Measurements from ENCODE around the gene DGLUCY. TPM values are rescaled to one million over a fixed set of nuclear protein-coding genes. Genes with fewer than 3 reads are reported as not detected.
"Not testable (repeated sequence)": the region's sequence is repeated elsewhere in the genome, so short reads cannot be mapped to it uniquely, and the experiment has no call there.

The DGLUCY gene
- total RNA-seq, 8 experiments from 2014 or later: 15.1 to 116 (median 33.6) TPM

DNA sequence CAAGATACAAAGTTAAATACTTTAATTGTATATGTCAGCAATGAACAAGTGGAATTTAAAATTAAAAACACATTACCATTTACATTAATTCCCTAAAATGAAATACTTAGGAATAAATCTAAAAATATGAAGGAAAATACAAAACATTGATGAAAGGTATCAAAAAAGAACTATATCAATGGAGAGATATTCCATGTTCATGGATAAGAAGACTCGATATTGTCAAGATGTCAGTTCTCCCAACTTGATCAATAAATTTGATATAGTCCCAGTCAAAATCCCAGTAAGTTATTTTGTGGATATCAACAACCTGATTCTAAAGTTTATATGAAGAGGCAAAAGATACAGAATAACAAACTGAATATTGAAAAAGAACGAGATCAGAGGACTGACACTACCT, 97.1 kb downstream of the DGLUCY start:
- no peak overlapping the region for H3K4me3 ChIP-seq
- no peaks in the 10 kb centered on the region for H3K4me1 ChIP-seq (replicated peaks in 1 of 2)
- ATAC-seq (replicated peaks in 6 of 8): no peak
- in situ Hi-C loops (cut with MboI; ENCODE audit: low pct_unique_long_range_greater_than_20kb in 2 of 9, low sequenced_read_pairs in 9 of 9, unreplicated experiment in 9 of 9): no loop called here
- H3K27ac ChIP-seq: no peak overlapping the region
- 43 to 100% (median 100%) methylated on average over 1 to 2 of the region's 2 CpGs; no CpG with 5 or more reads in 1 of the 10 experiments for WGBS, 10 experiments

DNA sequence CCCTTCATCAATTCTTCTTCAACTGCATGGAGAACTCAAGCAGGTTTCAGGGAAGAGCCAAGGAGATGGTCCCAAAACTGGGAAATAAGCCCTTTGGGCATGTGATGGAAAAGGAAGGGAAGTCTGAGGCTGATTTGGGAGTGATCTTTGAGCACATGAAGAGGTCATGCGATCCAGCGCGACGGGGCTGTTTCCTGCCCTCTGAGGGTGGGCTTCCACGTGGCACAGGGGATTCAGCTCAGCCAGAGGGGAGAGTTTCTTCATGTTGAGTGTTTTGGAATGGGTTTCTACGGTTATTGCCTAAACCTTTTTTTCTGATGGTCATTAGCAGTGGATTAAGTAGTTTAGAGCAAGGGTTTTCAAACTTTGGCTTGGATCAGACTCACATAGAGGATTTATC, 100.4 kb downstream of the DGLUCY start:
- no peak for ATAC-seq (replicated peaks in 6 of 8)
- in situ Hi-C loops (cut with MboI; ENCODE audit: low pct_unique_long_range_greater_than_20kb in 2 of 9, low sequenced_read_pairs in 9 of 9, unreplicated experiment in 9 of 9): no loop called here
- no peaks in the 10 kb centered on the region for H3K4me1 ChIP-seq (replicated peaks in 1 of 2)
- H3K27ac ChIP-seq: no peak overlapping the region
- H3K4me3 ChIP-seq: no peak overlapping the region
- 76 to 100% (median 91%) methylated on average over 2 to 6 of the region's 6 CpGs; no CpG with 5 or more reads in 4 of the 10 experiments for WGBS, 10 experiments

DNA sequence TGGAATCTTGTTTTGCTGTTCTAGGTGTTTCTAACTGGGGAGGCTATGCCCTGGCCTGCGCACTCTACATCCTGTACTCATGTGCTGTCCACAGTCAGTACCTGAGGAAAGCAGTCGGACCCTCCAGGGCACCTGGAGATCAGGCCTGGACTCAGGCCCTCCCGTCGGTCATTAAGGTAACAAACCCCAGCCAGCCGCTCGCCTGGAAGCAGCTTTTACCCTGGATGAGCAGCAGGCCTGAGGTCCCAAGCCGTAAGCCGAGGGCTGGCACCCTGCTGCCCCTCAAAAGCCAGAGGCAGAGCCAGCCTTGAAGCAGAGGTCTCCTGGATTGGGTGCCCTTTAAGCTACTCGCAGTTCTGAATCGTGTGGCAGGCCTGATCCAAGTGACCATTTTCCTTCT, 101.5 kb downstream of the DGLUCY start:
- no peak overlapping the region for H3K4me3 ChIP-seq
- no peaks in the 10 kb centered on the region for H3K4me1 ChIP-seq (replicated peaks in 1 of 2)
- H3K27ac ChIP-seq: no peak overlapping the region
- no peak for ATAC-seq (replicated peaks in 6 of 8)
- in situ Hi-C loops (cut with MboI; ENCODE audit: low pct_unique_long_range_greater_than_20kb in 2 of 9, low sequenced_read_pairs in 9 of 9, unreplicated experiment in 9 of 9): no loop called here
- WGBS, 10 experiments: 80 to 100% (median 100%) methylated on average over 1 to 8 of the region's 10 CpGs; no CpG with 5 or more reads in 3 of the 10 experiments

DNA sequence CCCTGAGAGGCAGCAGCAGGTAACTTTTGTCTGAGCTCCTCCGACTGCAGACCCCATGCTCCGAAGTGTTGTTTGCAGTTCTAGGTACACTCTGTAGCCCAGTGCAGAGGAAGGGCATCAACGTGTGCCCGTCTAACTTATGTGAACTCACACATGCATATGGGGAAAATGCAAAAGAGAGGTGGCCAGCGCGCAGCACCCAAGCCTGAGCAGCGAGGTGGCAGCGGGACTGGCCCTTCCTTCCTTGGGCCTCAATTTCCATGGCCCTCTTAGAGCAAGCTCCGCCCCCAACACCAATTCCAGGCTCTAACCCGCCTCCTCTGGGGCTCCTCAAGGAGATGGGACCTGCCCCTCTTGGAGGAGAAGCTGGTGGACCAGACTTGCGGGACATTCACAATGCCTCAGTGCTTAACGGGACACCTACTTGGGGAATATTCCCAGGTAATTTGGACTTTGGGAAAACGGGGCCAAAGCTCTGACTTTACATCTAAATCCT, 102.9 kb downstream of the DGLUCY start:
- no peak for ATAC-seq (replicated peaks in 6 of 8)
- H3K4me1 ChIP-seq (replicated peaks in 1 of 2): no peaks in the 10 kb centered on the region
- H3K4me3 ChIP-seq: no peak overlapping the region
- in situ Hi-C loops (cut with MboI; ENCODE audit: low pct_unique_long_range_greater_than_20kb in 2 of 9, low sequenced_read_pairs in 9 of 9, unreplicated experiment in 9 of 9): no loop called here
- 80 to 100% (median 90%) methylated on average over 1 to 4 of the region's 13 CpGs; no CpG with 5 or more reads in 5 of the 10 experiments for WGBS, 10 experiments
- no peak overlapping the region for H3K27ac ChIP-seq

DNA sequence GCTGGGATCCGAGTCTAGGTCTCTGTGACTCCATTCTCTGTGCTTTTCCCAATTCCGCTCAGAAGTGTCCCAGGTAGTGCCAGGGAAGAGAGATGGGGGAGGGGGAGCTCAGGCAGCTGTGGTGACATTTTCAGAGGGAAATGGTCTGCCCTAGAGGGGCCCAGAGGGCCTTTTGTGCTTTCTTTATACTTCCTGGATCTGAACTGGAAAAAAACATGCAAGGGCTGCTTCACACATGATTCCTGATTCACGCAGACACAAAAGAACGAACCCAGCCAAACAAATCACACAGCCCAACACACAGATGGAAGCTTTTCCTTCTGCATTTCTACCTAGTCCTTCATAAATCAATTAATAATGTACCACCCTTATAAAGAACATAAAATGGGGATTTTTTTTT, 104.1 kb downstream of the DGLUCY start:
- WGBS, 10 experiments: 40 to 100% (median 88%) methylated on average over 1 to 4 of the region's 4 CpGs; no CpG with 5 or more reads in 2 of the 10 experiments
- in situ Hi-C loops (cut with MboI; ENCODE audit: low pct_unique_long_range_greater_than_20kb in 2 of 9, low sequenced_read_pairs in 9 of 9, unreplicated experiment in 9 of 9): no loop called here

DNA sequence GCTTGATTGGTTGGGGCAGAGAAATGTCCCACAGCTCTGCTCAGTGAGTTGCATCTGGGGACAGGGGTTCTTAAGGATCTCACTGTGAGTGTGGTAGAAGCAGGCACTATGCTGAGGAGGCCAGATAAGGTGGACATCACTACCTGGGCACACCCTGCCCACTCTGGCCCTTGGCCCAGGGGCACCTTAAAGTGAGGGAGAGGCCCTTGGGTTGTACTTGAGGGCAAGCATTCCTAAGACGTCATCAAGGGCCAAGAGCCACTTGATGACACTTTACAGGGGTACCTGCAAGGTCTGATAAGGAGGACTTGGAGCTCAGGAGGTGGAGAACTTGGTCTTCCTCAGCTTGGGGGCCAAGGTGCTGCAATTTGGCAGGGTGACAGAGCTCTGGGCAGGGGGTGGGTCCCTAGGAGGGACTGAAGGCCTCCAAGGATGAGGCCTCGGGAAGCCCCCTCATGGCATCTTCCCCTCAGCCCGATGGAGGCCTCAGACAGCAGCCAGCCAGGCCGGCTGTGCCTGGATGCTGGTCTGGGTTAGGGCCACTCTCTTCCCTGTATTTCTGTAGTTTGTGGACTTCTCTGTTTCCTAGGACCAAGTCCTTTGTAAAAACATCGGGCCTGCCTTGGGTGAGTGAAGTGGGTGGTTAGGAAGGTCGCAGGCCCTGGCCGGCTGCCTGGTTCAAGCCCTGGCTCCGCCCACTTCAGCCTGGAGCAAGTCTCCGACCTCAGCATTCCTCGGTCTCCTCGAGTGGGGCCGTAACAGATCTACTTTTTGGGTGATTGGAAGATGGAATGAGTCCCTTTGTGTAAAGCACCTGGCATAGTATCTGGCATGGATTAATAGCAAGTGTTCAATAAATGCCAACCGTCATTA, 105.9 kb downstream of the DGLUCY start:
- in situ Hi-C loops (cut with MboI; ENCODE audit: low pct_unique_long_range_greater_than_20kb in 2 of 9, low sequenced_read_pairs in 9 of 9, unreplicated experiment in 9 of 9): no loop called here
- 53 to 100% (median 89%) methylated on average over 1 to 8 of the region's 13 CpGs; no CpG with 5 or more reads in 3 of the 10 experiments for WGBS, 10 experiments
- ATAC-seq (replicated peaks in 6 of 8): no peak

More for the DNA sequence above, 104.1 kb downstream of the DGLUCY start:
- no peak overlapping the region for H3K4me3 ChIP-seq
- H3K4me1 ChIP-seq (replicated peaks in 1 of 2): no peaks in the 10 kb centered on the region
- H3K27ac ChIP-seq: no peak overlapping the region
- ATAC-seq (replicated peaks in 6 of 8): peak in 5 of 8 experiments; percentile 21 to 67 (median 36)

DNA sequence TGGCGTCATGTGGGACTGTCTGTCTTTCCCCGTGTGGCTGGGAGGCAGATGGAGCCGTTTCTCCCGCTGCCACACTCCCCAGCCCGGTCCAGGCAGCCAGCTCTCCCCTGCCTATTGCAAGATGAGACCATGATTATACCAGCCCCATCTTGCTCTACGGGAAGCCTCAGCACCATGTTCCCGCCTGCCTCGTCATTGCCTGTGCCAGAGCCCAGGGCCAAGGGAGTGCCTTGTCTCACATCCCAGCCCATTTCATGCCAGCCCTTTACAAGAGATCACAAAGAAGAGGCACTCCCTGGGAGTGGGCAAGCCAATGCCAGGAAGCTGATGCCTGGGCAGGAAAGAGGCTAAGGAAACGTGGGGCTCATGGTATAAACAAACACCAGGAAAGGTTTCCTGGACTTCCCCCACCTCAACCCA, 106.7 kb downstream of the DGLUCY start:
- WGBS, 10 experiments: 47 to 92% methylated on average over 3 to 4 of the region's 9 CpGs; no CpG with 5 or more reads in 8 of the 10 experiments

More for the DNA sequence above, 105.9 kb downstream of the DGLUCY start:
- no peak overlapping the region for H3K4me3 ChIP-seq
- no peak overlapping the region for H3K27ac ChIP-seq
- H3K4me1 ChIP-seq (replicated peaks in 1 of 2): no peaks in the 10 kb centered on the region

DNA sequence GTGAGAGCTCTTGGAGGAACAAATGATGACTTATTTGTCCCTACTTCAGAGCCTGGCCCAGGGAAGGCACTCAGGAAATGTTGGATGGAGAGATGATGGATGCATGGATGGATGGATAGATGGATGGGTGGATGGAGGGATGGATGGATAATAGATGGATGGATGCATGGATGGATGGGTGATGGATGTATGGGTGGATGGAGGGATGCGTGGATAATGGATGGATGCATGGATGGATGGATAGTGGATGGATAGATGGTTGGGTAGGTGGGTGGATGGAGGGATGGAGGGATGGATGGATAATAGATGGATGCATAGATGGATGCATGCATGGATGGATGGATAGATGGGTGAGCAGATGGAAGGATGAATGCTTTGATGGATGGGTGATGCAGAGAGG, 107.4 kb downstream of the DGLUCY start:
- no peaks in the 10 kb centered on the region for H3K4me1 ChIP-seq (replicated peaks in 1 of 2)
- no peak overlapping the region for H3K4me3 ChIP-seq
- H3K27ac ChIP-seq: no peak overlapping the region
- ATAC-seq (replicated peaks in 6 of 8): no peak
- in situ Hi-C loops (cut with MboI; ENCODE audit: low pct_unique_long_range_greater_than_20kb in 2 of 9, low sequenced_read_pairs in 9 of 9, unreplicated experiment in 9 of 9): no loop called here
- WGBS, 10 experiments: 83 to 100% (median 100%) methylated on average over 1 of the region's 1 CpG; no CpG with 5 or more reads in 2 of the 10 experiments

More for the DNA sequence above, 106.7 kb downstream of the DGLUCY start:
- H3K4me1 ChIP-seq (replicated peaks in 1 of 2): no peaks in the 10 kb centered on the region
- in situ Hi-C loops (cut with MboI; ENCODE audit: low pct_unique_long_range_greater_than_20kb in 2 of 9, low sequenced_read_pairs in 9 of 9, unreplicated experiment in 9 of 9): no loop called here
- H3K4me3 ChIP-seq: no peak overlapping the region
- ATAC-seq (replicated peaks in 6 of 8): no peak
- H3K27ac ChIP-seq: no peak overlapping the region

DNA sequence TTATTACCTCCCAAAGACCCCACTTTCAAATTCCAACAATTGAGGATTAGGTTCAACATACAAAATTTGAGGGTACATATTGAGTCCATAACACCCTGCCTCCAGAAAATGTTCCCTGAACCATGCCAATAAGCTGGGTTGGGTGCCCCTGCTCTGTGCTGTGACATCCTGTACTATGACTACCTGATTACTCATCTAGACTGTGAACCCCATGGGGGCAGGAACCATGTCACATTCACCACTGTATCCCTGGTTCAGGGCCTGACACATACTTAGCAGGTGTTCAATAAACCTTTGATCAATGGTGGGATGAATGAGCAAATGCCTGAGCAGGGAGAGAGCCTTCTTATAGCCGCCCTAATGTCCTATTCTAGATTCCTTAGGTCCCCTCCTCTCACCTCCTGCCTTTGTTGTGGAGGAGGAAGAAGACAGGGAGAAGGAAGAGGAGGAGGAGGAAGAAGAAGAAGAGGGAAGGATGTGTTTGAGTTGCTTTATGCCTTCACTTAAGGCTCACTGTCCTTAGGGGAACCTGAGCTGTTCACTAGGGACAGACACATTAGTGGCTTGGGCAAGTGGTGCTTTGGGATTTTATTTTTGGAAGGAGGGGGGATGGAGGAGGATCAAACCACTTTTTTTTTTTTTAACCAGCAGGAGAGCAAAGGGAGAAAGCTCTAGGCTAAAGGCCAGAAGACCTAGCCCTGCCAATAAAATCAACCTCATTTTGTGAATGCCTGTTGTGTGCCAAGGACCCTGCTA, 109.3 kb downstream of the DGLUCY start:
- Histone ChIP-seq H3K4me3 (no peak overlapping the region), H3K4me1 (replicated peaks in 1 of 2) (no peaks in the 10 kb centered on the region), H3K27ac (no peak overlapping the region)
- 83 to 100% (median 94%) methylated on average over 1 of the region's 1 CpG; no CpG with 5 or more reads in 6 of the 10 experiments for WGBS, 10 experiments
- no peak for ATAC-seq (replicated peaks in 6 of 8)
- in situ Hi-C loops (cut with MboI; ENCODE audit: low pct_unique_long_range_greater_than_20kb in 2 of 9, low sequenced_read_pairs in 9 of 9, unreplicated experiment in 9 of 9): no loop called here

DNA sequence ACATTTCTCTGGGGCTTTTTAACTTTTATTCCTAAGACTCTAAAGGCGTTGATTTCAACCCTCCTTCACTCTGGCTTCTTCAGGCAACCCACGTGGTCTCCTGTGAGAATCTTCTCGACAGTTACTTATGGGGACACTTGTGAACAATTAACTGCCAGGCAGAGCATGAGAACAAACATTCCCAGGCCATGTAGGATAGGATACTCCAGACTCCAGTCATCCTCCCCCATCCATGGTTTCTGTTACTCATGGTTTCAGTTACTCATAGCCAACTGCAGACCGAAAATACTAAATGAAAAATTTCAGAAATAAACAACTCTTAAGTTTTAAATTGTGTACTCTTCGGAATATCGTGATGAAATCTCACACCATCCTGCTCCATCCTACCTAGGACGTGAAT, 111.2 kb downstream of the DGLUCY start:
- Histone ChIP-seq H3K27ac (no peak overlapping the region), H3K4me3 (no peak overlapping the region), H3K4me1 (replicated peaks in 1 of 2) (no peaks in the 10 kb centered on the region)
- ATAC-seq (replicated peaks in 6 of 8): no peak
- in situ Hi-C loops (cut with MboI; ENCODE audit: low pct_unique_long_range_greater_than_20kb in 2 of 9, low sequenced_read_pairs in 9 of 9, unreplicated experiment in 9 of 9): no loop called here
- WGBS, 10 experiments: 56 to 94% (median 83%) methylated on average over 1 to 7 of the region's 7 CpGs; no CpG with 5 or more reads in 1 of the 10 experiments

DNA sequence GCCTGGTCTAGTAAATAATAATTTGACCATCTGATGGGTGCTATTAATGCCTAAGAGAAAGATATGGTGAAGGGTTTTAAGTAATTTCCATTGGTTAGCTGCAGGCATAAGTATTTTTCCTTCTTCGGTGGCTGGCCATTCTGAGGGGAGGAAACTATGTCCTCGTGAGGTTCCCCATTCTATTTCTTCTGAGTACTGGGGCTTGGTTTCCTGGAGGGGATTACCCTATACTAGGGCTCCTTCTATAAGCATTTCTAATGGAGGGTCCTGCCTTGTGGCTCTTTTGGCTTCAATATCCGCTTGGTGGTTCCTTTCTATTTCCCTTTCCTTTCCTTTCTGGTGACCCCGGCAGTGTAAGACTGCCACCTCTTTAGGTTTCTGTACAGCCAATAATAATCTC, 112.5 kb downstream of the DGLUCY start:
- 71 to 100% (median 100%) methylated on average over 1 to 2 of the region's 4 CpGs; no CpG with 5 or more reads in 3 of the 10 experiments for WGBS, 10 experiments
- in situ Hi-C loops (cut with MboI; ENCODE audit: low pct_unique_long_range_greater_than_20kb in 2 of 9, low sequenced_read_pairs in 9 of 9, unreplicated experiment in 9 of 9); ATAC-seq (replicated peaks in 6 of 8): not testable (repeated sequence)

DNA sequence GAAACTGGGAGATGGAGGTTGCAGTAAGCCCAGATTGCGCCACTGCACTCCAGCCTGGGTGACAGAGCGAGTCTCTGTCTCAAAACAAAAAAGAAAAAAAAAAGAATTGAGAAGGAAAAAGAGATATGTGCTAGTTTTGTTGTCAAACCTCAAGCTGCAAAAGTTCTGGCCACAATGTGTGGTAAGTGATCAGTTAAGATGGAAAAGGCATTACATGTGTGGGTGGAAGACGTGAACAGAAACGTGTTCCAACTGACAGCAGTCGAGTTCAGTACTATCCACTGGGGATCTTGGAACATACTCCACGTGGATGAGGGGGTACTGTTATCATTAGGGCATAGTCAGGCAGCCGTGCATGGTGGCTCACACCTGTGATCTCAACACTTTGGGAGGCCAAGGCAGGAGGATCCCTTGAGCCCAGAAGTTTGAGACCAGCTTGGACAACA, 113.3 kb downstream of the DGLUCY start:
- in situ Hi-C loops (cut with MboI; ENCODE audit: low pct_unique_long_range_greater_than_20kb in 2 of 9, low sequenced_read_pairs in 9 of 9, unreplicated experiment in 9 of 9): no loop called here
- WGBS, 10 experiments: 43 to 100% (median 85%) methylated on average over 1 to 7 of the region's 7 CpGs; no CpG with 5 or more reads in 1 of the 10 experiments
- no peak overlapping the region for H3K4me3 ChIP-seq
- no peak overlapping the region for H3K27ac ChIP-seq
- H3K4me1 ChIP-seq (replicated peaks in 1 of 2): no peaks in the 10 kb centered on the region
- no peak for ATAC-seq (replicated peaks in 6 of 8)

More for the DNA sequence above, 112.5 kb downstream of the DGLUCY start:
- H3K4me3 ChIP-seq; H3K4me1 ChIP-seq (replicated peaks in 1 of 2); H3K27ac ChIP-seq: not testable (repeated sequence)
